Amygdala (tissue), 56 donors: Measurements from ENCODE around the gene NNAT.
A peak's percentile ranks its signal among the peaks of the same experiment; 100 is the strongest.

Experiments used
- DNase-seq, 56 donors: peaks; one replicate each; lab custom pipeline; 2025; lab: John Stamatoyannopoulos, UW

NNAT gene

GRCh38 chr20:37523012-37523391 lies 2.0 kb downstream of the NNAT start:
- DNase-seq: no peak

DNA sequence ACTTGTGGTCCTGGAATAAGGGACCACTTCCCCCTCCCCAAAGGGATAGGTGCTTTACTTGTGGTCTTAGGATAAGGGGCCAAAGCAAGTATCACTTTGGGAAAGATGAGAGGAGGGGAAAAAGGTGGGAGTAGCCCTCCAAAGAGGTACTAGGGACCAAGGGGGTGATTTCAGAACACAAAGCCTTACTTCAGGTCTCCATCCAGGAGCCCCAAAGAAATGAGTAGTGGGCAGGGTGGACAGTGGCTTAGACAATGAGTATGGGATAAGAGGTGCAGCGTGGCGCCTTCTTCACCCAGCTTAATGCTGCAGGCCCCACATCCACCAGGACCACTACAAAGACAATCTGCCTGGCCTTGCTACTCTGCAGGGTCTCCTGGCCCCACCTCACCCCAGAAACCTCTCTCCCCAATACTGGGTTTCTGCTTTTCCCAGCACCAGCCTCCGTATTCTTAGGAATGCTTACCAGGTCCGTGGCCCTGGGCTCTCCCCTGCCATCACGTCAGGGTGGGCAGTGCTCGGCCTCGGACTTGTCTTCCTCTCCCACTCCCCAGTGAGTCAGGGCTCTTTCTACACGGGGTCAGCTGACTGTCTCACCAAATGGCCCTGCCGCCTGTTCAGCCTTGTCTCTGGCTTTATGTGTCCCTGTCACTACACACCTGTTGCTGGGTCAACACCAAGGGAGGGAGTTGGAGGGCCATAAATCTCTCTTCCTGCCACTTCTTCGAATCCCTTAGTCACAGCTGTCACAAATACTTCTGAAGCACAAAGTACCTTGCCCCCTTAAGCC lies 3.1 kb downstream of the NNAT start:
- DNase-seq: peak in 1 of 56 donors; percentile 31

DNA sequence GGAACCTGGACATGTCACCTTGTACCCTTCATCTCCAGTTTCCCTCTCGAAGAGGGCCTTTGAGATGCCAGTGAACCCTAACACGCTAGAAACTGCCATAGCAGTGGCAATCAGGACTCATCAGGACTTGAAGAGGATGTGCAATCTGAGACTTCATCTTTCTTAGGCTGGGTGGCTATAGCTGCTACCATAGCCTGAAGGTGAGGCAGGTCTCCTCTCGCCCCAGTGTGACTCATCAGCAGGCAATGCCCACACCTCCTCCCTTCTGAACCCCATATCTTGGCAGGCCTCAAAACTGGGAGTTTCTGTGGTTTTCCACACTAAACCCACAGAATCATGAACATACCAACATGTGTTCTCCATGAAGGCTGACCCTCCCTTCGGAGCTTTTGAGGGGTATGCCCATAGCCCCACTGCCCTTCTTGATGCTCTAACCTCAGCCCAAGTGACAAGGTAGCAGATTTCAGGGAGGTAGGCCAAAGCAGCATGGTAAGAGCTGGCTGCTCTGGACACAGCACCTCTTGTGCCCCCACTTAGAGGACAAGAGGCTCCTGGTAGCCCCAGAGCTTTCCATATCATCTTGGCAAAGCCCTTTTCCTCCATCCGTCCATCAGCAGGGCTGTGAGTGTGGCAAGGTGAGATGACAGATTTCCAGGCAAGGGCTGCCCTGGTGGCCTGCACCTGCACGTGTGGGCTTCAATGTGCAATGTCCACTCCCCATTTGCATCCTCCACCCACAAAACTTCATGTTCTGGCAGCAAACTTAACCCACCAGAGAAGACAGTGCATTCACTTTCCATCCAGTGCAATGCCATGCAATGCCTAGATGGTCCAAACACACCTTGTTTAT lies 4.0 kb downstream of the NNAT start:
- DNase-seq: no peak

GRCh38 chr20:37525810-37526209 lies 4.8 kb downstream of the NNAT start:
- DNase-seq: no peak

GRCh38 chr20:37526238-37526838 lies 5.3 kb downstream of the NNAT start:
- no peak for DNase-seq

DNA sequence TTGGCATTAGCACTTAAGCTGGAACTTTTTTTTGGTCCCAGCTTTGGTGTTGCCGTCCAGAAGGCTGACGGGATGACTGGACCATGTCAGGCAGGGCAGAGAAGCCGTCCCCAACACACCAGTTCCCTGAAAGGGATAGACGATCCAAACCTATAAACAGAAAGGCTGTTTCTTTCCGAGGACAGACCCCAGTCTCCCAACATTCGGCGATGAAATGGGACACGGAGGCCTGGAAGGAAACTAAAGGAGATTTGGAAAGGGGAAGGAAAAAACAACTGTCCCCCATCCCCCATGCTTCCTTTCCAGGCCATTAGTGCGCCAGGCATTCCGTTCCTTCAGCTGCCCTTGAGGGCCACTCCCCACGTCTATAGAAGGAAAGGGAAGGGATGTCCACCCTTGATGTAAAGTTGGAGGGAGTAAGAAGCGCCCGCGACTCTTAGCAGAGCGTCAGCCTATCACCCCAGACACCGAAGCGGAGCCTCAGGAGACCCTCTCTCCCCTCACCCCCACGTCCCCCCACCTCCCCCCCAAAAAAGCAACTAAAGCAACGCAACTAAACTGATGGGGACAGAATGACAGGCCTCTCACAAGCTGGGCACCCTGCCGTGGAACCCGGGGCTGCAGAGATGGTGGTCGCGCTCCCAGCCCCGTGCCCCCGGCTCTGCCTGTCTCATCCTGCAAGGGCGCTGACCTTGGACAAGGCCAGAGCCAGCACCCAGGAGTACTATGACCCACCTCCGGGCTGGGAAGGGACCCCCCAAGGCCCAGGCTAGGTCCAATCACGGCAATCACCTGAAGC lies 6.0 kb downstream of the NNAT start:
- DNase-seq: no peak

DNA sequence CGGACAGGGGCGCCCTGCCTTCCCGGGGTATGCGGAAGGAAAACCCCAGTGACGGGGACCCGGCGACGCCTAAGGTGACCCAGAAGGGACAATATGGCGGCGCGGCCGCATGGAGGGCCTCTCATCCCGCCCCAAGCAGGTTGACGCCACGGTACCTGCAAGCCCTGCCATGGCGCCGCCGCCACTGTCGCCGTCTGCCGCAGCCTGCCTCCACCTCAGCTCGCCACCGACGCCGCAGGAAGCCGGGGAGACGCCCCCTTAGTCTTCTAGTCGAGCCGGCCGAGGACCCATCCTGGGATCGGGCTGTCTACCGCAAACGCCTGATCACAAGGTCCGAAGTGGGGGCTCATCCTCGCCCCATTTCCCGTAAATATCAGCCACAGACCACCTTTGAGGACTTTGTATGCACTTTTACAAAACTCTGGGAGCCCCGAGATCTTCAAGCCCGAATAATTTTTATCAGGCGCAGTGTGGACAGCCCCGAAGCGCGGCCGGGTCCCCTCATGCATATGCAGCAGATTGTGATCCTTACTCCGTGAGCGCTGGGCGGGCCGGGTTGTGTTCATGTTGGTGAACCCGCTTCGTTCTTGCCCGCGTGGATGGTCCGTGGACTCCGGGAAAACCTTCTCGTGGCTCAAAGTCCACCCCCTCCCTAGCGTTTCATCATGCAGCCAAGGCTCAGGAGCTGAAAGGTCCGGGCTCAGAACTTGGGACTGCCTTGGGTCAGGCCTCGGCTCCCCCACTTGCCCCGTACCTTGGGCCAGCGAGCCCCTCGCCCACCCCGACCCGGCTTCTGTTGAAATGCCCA lies 6.8 kb downstream of the NNAT start, which contains the start of gene BLCAP:
Gene BLCAP (minus strand): TSS at position 239 of the 808 bp plus-strand sequence. CDS start 8,702 bp downstream, outside the sequence.
- DNase-seq: peak; percentile 40 to 96 (median 84)

DNA sequence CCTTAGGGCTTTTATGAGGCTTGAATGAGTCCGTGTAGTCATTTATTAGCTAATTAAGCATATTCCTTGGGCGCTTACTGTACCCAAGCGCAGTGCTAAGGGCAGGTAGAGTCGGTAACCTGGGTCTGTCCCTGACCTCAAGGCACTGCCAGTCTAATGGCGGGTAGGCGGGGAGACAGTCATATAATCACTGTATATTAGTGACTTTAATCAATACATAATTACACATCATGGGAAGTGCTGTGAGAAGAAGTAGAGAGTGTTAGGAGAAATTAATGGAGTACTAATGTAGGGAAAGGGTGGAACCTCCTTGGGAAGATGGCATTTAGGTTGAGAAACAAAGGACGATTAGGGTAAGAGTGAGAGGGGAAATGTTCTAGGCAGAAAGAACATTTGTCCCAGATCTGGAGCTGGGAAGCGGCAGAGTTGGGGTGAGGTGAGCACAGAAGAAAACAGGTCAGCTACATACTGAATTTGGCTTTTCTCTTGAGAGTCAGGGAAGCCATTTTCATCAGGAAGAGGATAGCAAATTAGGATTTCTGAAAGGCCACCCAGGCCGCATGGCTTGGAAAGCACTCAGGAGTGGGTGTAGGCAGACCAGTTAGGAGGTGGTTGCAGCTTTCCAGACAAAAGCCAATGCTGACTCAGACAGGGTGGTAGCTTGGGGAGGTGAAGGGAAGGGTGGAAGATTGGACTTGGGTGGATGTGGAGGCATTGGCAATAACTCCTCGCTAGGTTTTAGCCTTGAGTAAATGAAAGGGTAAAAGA lies 7.6 kb downstream of the NNAT start:
- no peak for DNase-seq

DNA sequence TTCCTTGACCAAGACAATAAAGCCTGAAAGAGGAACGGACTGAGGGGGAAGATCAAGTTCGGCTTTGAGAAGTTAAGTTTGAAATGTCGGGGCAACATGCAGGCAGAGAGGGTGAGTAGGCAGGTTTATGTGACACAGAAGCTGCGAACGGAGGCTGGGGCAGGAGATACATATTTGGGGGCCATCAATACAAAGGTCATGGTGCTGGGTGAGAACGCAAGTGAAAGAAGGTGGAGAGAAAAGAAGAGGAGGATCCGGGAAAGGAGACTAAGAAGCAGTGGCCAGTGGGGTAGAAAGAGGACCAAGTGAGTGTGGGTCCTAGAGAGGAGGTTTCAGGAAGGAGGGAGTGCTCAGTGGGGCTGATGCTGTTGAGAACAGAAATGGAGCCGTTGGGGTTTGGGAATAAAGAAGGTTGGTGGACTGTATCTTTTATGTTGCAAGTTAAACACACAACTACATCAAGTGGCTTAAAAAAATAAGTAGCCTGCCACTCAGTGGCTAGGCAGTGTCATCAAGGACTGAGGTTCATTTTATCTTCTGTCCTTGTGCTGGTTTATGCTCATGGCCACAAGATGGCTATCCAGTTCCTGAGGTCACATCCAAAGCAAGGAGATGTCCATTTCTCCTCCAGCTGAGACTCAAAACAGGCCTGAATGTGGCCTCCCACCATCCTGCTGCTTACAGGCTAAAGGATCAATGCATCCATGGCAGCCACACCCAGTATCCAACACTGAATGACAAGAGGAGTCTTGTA lies 8.3 kb downstream of the NNAT start:
- DNase-seq: no peak

DNA sequence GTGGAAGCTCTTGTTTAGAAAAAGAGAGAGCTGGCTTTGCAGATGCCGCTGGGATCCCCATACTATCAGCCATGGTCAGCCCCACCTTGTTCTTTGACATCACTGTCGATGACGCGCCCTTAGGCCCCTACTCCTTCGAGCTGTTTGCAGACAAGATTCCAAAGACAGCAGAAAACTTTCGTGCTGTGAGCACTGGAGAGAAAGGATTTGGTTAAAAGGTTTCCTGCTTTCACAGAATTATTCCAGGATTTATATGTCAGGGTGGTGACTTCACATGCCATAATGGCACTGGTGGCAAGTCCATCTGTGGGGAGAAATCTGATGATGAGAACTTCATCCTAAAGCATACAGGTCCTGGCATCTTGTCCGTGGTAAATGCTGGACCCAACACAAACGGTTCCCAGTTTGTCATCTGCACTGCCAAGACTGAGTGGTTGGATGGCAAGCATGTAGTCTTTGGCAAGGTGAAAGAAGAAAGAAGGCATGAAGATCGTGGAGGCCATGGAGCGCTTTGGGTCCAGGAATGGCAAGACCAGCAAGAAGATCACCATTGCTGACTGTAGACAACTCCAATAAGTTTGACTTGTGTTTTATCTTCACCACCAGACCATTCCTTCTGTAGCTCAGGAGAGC lies 9.0 kb downstream of the NNAT start:
- DNase-seq: no peak

GRCh38 chr20:37530696-37531095 lies 9.6 kb downstream of the NNAT start:
- no peak for DNase-seq

- DNase-seq: no peak
Observed at GRCh38 chr20:37531856-37532255, 10.8 kb downstream of the NNAT start.

GRCh38 chr20:37533154-37533715 lies 12.2 kb downstream of the NNAT start:
- no peak for DNase-seq

- peak in 24 of 56 donors; percentile 11 to 82 (median 38) for DNase-seq
Observed at GRCh38 chr20:37534401-37535157, 13.5 kb downstream of the NNAT start.

DNA sequence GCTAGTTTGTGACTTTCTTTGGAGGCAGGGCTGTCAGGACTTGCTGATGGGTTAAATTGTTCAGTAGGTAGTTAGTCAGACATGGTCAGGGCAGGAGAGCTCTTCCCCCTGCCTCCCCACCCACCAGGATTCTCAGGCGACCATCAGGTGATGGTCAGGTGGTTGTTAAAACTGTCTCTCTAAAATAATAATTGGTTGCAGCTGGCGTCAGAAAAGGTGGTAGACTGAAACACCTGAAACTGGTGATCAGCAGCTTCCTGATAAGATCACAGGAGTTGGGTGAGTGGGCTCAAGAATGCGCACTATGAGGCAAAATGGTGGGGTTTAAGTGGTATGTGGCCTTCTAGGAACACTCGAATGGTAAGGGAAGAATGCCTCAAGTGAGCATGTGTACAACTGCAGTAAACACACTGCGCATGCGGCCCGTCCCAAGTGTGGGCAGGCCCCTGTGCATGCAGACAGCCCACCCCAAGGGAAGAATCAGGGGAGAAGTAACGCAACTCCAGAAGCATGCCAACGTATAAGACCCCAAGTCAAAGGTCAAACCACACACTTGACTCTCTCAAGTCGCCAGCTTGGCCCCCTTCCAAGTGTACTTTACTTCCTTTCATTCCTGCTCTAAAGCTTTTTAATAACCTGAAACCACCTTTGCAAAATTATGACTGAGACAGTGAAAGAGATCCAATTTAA lies 14.5 kb downstream of the NNAT start:
- DNase-seq: no peak

- no peak for DNase-seq
Observed at GRCh38 chr20:37537505-37537904, 16.5 kb downstream of the NNAT start.
